Loucy (cell line): Measurements from ENCODE around the gene SH3RF2.

ENCODE experiments used
- CTCF ChIP-seq: fragments of 200-600 bp; sonication (generic); conservative IDR thresholded peaks from 2 replicates; pipeline ENCODE4 v1.5.1; 2014; ENCODE audit warnings: mild to moderate bottlenecking, antibody characterized with exemption, low read length
- EZH2phosphoT487 ChIP-seq: fragments of 200-600 bp; IDR thresholded peaks from 2 replicates; pipeline ENCODE4 v1.6.1; 2018; ENCODE audit warnings: antibody characterized with exemption, mild to moderate bottlenecking, moderate library complexity, borderline replicate concordance

DNA sequence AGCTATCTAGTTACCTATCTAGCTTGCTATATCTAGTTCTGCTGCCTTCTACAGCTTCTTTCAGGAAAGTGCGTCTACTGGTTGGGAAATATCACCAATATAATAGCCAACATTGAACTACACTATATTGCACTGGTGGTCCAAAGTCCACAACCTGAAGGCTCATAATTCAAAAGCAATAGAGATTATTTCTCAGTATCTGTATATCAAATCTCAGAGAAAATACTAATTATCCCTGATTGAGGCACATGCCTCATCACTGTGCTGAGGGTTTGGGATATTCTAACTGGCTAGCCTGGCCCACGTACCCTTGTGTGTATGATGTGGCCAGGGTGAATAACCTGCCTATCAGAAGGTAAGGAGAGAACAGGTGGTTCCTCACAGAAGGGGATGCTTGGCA lies 53.8 kb downstream of the SH3RF2 start:
- TF ChIP-seq CTCF (no peak), EZH2phosphoT487 (no peak)
